ENCODE data around the gene FAM156A.
"Not testable (repeated sequence)": the region's sequence is repeated elsewhere in the genome, so short reads cannot be mapped to it uniquely, and the experiment has no call there.

DNA sequence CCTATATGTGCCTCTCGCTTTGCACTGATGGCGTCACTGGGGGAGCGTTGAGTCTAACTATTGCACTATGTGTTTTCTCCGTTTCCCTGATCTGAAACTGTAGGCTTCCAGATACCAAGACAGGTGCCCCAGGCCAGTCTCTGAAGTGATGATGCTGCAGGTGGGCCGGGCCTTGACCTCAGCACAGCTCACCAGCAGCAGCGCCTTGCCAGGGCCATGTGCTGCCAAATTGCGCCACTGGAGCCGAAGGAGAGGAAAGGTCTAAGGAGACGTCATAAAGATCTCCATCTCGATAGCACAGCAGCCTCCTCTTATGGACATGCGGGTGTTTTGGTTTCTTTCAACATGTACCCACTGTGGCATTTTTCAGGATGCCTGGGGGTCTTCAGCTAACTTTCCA is 17.3 kb upstream of the FAM156A start:
- TF ChIP-seq, protein P1, sequence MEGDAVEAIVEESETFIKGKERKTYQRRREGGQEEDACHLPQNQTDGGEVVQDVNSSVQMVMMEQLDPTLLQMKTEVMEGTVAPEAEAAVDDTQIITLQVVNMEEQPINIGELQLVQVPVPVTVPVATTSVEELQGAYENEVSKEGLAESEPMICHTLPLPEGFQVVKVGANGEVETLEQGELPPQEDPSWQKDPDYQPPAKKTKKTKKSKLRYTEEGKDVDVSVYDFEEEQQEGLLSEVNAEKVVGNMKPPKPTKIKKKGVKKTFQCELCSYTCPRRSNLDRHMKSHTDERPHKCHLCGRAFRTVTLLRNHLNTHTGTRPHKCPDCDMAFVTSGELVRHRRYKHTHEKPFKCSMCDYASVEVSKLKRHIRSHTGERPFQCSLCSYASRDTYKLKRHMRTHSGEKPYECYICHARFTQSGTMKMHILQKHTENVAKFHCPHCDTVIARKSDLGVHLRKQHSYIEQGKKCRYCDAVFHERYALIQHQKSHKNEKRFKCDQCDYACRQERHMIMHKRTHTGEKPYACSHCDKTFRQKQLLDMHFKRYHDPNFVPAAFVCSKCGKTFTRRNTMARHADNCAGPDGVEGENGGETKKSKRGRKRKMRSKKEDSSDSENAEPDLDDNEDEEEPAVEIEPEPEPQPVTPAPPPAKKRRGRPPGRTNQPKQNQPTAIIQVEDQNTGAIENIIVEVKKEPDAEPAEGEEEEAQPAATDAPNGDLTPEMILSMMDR (IDR thresholded peaks at IDR 0.05; ENCODE audit: borderline replicate concordance, extremely low read depth, low read length, poor library complexity, severe bottlenecking): not testable (repeated sequence)
- not testable (repeated sequence) for TF ChIP-seq EZH2 (IDR thresholded peaks at IDR 0.05; ENCODE audit: borderline replicate concordance, low read depth, low read length, severe bottlenecking)
